ENCODE results near the gene FANCC. TPM values are rescaled to one million over a fixed set of nuclear protein-coding genes. Genes with fewer than 3 reads are reported as not detected.

FANCC gene
- total and polyA plus RNA-seq, 2 of the 8 experiments (the other 6 are each of a cell fraction or from before 2014, with no cell fraction given), result 7.8 to 15.2 TPM

DNA sequence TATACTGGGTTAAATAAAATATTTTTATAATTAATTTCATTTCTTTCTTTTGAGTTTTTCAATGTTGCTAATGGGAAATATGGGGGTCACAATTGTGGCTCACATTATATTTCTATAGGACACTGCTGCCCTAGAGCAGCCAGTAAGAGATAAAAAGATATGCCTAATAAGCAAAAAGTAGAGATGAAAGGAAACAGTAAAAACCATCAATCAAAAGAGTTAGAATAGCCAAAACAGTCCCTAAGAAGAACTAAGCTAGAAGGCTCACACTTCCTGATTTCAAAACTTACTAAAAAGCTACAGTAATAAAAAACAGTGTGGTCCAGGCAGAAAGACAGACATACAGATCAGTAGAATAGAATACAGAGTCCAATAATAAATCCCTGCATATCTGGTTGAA is 104.4 kb downstream of the FANCC start (continued):
- TF ChIP-seq, protein P1, sequence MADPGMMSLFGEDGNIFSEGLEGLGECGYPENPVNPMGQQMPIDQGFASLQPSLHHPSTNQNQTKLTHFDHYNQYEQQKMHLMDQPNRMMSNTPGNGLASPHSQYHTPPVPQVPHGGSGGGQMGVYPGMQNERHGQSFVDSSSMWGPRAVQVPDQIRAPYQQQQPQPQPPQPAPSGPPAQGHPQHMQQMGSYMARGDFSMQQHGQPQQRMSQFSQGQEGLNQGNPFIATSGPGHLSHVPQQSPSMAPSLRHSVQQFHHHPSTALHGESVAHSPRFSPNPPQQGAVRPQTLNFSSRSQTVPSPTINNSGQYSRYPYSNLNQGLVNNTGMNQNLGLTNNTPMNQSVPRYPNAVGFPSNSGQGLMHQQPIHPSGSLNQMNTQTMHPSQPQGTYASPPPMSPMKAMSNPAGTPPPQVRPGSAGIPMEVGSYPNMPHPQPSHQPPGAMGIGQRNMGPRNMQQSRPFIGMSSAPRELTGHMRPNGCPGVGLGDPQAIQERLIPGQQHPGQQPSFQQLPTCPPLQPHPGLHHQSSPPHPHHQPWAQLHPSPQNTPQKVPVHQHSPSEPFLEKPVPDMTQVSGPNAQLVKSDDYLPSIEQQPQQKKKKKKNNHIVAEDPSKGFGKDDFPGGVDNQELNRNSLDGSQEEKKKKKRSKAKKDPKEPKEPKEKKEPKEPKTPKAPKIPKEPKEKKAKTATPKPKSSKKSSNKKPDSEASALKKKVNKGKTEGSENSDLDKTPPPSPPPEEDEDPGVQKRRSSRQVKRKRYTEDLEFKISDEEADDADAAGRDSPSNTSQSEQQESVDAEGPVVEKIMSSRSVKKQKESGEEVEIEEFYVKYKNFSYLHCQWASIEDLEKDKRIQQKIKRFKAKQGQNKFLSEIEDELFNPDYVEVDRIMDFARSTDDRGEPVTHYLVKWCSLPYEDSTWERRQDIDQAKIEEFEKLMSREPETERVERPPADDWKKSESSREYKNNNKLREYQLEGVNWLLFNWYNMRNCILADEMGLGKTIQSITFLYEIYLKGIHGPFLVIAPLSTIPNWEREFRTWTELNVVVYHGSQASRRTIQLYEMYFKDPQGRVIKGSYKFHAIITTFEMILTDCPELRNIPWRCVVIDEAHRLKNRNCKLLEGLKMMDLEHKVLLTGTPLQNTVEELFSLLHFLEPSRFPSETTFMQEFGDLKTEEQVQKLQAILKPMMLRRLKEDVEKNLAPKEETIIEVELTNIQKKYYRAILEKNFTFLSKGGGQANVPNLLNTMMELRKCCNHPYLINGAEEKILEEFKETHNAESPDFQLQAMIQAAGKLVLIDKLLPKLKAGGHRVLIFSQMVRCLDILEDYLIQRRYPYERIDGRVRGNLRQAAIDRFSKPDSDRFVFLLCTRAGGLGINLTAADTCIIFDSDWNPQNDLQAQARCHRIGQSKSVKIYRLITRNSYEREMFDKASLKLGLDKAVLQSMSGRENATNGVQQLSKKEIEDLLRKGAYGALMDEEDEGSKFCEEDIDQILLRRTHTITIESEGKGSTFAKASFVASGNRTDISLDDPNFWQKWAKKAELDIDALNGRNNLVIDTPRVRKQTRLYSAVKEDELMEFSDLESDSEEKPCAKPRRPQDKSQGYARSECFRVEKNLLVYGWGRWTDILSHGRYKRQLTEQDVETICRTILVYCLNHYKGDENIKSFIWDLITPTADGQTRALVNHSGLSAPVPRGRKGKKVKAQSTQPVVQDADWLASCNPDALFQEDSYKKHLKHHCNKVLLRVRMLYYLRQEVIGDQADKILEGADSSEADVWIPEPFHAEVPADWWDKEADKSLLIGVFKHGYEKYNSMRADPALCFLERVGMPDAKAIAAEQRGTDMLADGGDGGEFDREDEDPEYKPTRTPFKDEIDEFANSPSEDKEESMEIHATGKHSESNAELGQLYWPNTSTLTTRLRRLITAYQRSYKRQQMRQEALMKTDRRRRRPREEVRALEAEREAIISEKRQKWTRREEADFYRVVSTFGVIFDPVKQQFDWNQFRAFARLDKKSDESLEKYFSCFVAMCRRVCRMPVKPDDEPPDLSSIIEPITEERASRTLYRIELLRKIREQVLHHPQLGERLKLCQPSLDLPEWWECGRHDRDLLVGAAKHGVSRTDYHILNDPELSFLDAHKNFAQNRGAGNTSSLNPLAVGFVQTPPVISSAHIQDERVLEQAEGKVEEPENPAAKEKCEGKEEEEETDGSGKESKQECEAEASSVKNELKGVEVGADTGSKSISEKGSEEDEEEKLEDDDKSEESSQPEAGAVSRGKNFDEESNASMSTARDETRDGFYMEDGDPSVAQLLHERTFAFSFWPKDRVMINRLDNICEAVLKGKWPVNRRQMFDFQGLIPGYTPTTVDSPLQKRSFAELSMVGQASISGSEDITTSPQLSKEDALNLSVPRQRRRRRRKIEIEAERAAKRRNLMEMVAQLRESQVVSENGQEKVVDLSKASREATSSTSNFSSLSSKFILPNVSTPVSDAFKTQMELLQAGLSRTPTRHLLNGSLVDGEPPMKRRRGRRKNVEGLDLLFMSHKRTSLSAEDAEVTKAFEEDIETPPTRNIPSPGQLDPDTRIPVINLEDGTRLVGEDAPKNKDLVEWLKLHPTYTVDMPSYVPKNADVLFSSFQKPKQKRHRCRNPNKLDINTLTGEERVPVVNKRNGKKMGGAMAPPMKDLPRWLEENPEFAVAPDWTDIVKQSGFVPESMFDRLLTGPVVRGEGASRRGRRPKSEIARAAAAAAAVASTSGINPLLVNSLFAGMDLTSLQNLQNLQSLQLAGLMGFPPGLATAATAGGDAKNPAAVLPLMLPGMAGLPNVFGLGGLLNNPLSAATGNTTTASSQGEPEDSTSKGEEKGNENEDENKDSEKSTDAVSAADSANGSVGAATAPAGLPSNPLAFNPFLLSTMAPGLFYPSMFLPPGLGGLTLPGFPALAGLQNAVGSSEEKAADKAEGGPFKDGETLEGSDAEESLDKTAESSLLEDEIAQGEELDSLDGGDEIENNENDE (IDR thresholded peaks at IDR 0.05; ENCODE audit: insufficient replicate concordance, low read length), result no peak
- TF ChIP-seq ZNF274 (IDR thresholded peaks at IDR 0.05; ENCODE audit: borderline replicate concordance, extremely low read depth, low read length) (no peak), BRCA1 (IDR thresholded peaks at IDR 0.05; ENCODE audit: low read depth, low read length) (no peak), GTF2F1 (IDR thresholded peaks at IDR 0.05; ENCODE audit: borderline replicate concordance, low read depth, low read length) (no peak), ASH2L (IDR thresholded peaks at IDR 0.05; ENCODE audit: low read length) (no peak), HDAC6 (IDR thresholded peaks at IDR 0.05; ENCODE audit: low read depth, low read length) (no peak), RBBP5 (IDR thresholded peaks at IDR 0.05; ENCODE audit: borderline replicate concordance, low read depth, low read length) (no peak), BCL11A (IDR thresholded peaks at IDR 0.05; ENCODE audit: low read depth in 2 of 2, low read length in 2 of 2) (no peak), NANOG (IDR thresholded peaks at IDR 0.05; ENCODE audit: insufficient read depth, low read depth, low read length, poor library complexity, severe bottlenecking) (no peak), POLR2A (IDR thresholded peaks at IDR 0.05; ENCODE audit: control extremely low read depth in 1 of 2, low read depth in 2 of 2, low read length in 2 of 2) (no peak), TAF7 (optimal IDR thresholded peaks at IDR 0.05; ENCODE audit: borderline replicate concordance, low read depth, low read length) (no peak), SIN3A (conservative IDR thresholded peaks at IDR 0.05 in 1 of 2, IDR thresholded peaks at IDR 0.05 in 1 of 2; ENCODE audit: low read depth in 1 of 2, low read length in 2 of 2) (no peak)
